ENCODE measurements around the gene CCDC73.

The CCDC73 gene

DNA sequence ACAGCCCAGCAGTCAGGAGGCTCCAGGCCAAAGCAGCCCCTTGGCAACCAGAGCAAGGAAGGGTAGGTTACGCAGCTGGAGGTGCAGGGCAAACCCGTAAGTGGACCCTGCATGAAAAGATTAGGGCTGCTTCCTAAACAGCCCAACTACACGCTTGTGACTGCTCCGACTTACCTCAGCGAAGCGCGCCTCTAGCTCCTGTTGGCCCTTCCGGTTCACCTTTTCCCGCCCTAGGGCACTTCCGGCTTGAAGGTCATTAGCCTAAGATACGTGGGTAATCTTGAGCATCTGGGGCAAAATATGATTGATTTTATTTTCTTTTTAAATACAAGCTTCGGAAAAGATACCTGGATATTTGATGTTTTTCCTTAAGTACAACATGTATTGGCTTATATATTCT lies at the start of gene CCDC73:
Gene CCDC73 (minus strand): TSS at position 224 of the 400 bp plus-strand sequence. CDS start 34,419 bp downstream, outside the sequence.
- no peak for DNase-seq (ENCODE audit: low spot score)
- TF ChIP-seq, protein P1, sequence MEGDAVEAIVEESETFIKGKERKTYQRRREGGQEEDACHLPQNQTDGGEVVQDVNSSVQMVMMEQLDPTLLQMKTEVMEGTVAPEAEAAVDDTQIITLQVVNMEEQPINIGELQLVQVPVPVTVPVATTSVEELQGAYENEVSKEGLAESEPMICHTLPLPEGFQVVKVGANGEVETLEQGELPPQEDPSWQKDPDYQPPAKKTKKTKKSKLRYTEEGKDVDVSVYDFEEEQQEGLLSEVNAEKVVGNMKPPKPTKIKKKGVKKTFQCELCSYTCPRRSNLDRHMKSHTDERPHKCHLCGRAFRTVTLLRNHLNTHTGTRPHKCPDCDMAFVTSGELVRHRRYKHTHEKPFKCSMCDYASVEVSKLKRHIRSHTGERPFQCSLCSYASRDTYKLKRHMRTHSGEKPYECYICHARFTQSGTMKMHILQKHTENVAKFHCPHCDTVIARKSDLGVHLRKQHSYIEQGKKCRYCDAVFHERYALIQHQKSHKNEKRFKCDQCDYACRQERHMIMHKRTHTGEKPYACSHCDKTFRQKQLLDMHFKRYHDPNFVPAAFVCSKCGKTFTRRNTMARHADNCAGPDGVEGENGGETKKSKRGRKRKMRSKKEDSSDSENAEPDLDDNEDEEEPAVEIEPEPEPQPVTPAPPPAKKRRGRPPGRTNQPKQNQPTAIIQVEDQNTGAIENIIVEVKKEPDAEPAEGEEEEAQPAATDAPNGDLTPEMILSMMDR (IDR thresholded peaks at IDR 0.05; ENCODE audit: extremely low read depth, insufficient read depth, missing control alignments), result no peak
- in situ Hi-C loops (cut with MboI; ENCODE audit: low pct_unique_long_range_greater_than_20kb, low sequenced_read_pairs, unreplicated experiment), result no loop called here

DNA sequence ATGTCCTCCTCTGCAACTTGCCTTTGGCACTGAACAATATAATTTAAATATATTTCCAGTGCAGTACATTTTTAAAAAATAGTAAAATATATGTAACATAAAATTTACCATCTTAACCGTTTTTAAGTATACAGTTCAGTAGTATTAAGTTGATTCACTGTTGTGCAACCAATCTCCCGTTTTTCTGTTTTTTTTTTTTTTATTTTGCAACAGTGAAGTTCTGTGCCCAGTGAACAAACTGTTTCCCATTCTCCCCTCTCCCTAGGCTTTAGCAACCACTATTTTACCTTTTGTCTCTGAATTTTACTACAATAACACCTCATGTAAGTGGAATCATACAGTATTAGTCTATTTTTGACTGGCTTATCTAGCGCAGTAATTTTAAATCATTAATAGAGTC lies 49.1 kb upstream of the CCDC73 start:
- TF ChIP-seq, protein P1 (IDR thresholded peaks at IDR 0.05; ENCODE audit: extremely low read depth, insufficient read depth, missing control alignments), result no peak
- in situ Hi-C loops (cut with MboI; ENCODE audit: low pct_unique_long_range_greater_than_20kb, low sequenced_read_pairs, unreplicated experiment), result no loop called here
- no peak for DNase-seq (ENCODE audit: low spot score)

DNA sequence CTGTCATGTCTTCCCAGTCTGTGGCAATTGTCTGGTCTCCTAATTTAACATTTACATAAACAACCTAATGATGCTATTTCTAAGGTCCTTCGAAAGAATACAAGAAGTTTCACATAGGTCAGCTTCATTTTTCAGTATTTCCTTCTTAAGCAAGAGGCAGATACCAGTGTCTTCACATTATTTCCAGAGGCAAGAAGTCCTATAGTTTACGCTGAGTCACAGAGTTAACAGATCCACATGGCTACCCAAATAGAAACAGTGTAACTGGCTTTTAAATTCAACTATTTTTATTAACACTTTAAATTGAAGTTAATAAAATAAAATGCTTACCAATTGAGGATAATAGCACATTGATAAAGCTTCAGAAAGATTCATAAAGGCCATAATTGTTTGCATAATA lies 46.1 kb upstream of the CCDC73 start:
- in situ Hi-C loops (cut with MboI; ENCODE audit: low pct_unique_long_range_greater_than_20kb, low sequenced_read_pairs, unreplicated experiment), result no loop called here
- no peak for DNase-seq (ENCODE audit: low spot score)
- TF ChIP-seq, protein P1 (IDR thresholded peaks at IDR 0.05; ENCODE audit: extremely low read depth, insufficient read depth, missing control alignments), result no peak

DNA sequence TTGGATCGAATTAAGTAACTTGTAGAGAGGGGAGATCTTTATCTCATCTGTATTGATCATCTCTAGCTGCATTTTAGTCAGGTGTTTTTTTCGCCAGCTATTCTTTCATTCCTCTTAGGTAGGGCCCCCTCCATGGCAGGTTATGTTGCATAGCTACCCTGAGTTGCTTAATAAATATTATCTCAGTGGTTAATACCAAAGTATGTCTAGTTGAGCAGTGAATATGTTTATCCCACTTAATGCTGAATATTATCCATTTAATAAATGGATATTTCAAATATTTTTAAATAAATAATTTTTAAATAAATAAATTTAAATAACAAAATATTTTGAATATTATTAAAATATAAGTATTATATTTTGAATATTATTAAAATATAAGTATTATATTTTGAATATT lies 44.8 kb upstream of the CCDC73 start:
- TF ChIP-seq, protein P1 (IDR thresholded peaks at IDR 0.05; ENCODE audit: extremely low read depth, insufficient read depth, missing control alignments), result no peak
- DNase-seq (ENCODE audit: low spot score), result no peak
- in situ Hi-C loops (cut with MboI; ENCODE audit: low pct_unique_long_range_greater_than_20kb, low sequenced_read_pairs, unreplicated experiment), result loop anchor here (10.0 kb wide), 1 partner anchor 55 kb away; the partner anchor contains the start of gene QSER1

GRCh38 chr11:32838505-32839274 lies 44.2 kb upstream of the CCDC73 start:
- TF ChIP-seq, protein P1 (IDR thresholded peaks at IDR 0.05; ENCODE audit: extremely low read depth, insufficient read depth, missing control alignments), result no peak
- in situ Hi-C loops (cut with MboI; ENCODE audit: low pct_unique_long_range_greater_than_20kb, low sequenced_read_pairs, unreplicated experiment), result loop anchor here (10.0 kb wide), 1 partner anchor 56 kb away; the partner anchor contains the start of gene QSER1
- no peak for DNase-seq (ENCODE audit: low spot score)

- TF ChIP-seq, protein P1 (IDR thresholded peaks at IDR 0.05; ENCODE audit: extremely low read depth, insufficient read depth, missing control alignments), result no peak
- no peak for DNase-seq (ENCODE audit: low spot score)
- in situ Hi-C loops (cut with MboI; ENCODE audit: low pct_unique_long_range_greater_than_20kb, low sequenced_read_pairs, unreplicated experiment), result loop anchor here (10.0 kb wide), 1 partner anchor 58 kb away; the partner anchor contains the start of gene QSER1
These were observed 42.5 kb upstream of the CCDC73 start for GRCh38 chr11:32836946-32837345.
